H9 (cell line): ENCODE measurements around the gene ORAI2. TPM values are rescaled to one million over a fixed set of nuclear protein-coding genes. Genes with fewer than 3 reads are reported as not detected.
"Not testable (repeated sequence)": the region's sequence is repeated elsewhere in the genome, so short reads cannot be mapped to it uniquely, and the experiment has no call there.

Source experiments
- DNase-seq: peaks from one replicate; pipeline ENCODE4 v3.0.0-alpha.2; 2017
- H2AFZ ChIP-seq: one replicate; pipeline ENCODE4 v1.6.1; 2013; ENCODE audit warnings: mild to moderate bottlenecking, low read length, control low read depth, moderate library complexity
- H2AK5ac ChIP-seq: 2 replicates; pipeline ENCODE4 v1.6.1; 2013; ENCODE audit warnings: low read length, control low read depth, mixed read lengths; ENCODE audit not compliant: insufficient read length
- H2BK120ac ChIP-seq: one replicate; pipeline ENCODE4 v1.6.1; 2013; ENCODE audit warnings: low read depth, mild to moderate bottlenecking, low read length, control low read depth, inconsistent platforms; ENCODE audit not compliant: poor library complexity, severe bottlenecking
- H2BK12ac ChIP-seq: 2 replicates; pipeline ENCODE4 v1.6.1; 2013; ENCODE audit warnings: low read length, control low read depth, mixed read lengths, low read depth; ENCODE audit not compliant: insufficient read length
- H2BK15ac ChIP-seq: 2 replicates; pipeline ENCODE4 v1.6.1; 2013; ENCODE audit warnings: low read depth, low read length, control low read depth
- H2BK20ac ChIP-seq: one replicate; pipeline ENCODE4 v1.6.1; 2013; ENCODE audit warnings: low read depth, mild to moderate bottlenecking, low read length, control low read depth, inconsistent platforms; ENCODE audit not compliant: poor library complexity, severe bottlenecking
- H2BK5ac ChIP-seq: 2 replicates; pipeline ENCODE4 v1.6.1; 2013; ENCODE audit warnings: low read length, control low read depth, mixed read lengths; ENCODE audit not compliant: insufficient read length
- H3K14ac ChIP-seq: 2 replicates; pipeline ENCODE4 v1.6.1; 2013; ENCODE audit warnings: low read length, control low read depth; ENCODE audit not compliant: insufficient read depth
- H3K18ac ChIP-seq: 2 replicates; pipeline ENCODE4 v1.6.1; 2013; ENCODE audit warnings: low read depth, mild to moderate bottlenecking, mixed read lengths, low read length, control low read depth; ENCODE audit not compliant: insufficient read length
- H3K23ac ChIP-seq: 2 replicates; pipeline ENCODE4 v1.6.1; 2013; ENCODE audit warnings: low read length, control low read depth, mixed read lengths, low read depth; ENCODE audit not compliant: insufficient read length
- H3K23me2 ChIP-seq: 2 replicates; pipeline ENCODE4 v1.6.1; 2013; ENCODE audit warnings: low read depth, mild to moderate bottlenecking, mixed read lengths, low read length, control low read depth; ENCODE audit not compliant: insufficient read length, poor library complexity, severe bottlenecking
- H3K27ac ChIP-seq: 2 replicates; pipeline ENCODE4 v1.5.1; 2013; ENCODE audit warnings: low read length, control low read depth, mixed read lengths, low read depth; ENCODE audit not compliant: insufficient read length
- H3K27me3 ChIP-seq: 2 replicates; pipeline ENCODE4 v1.6.1; 2013; ENCODE audit warnings: low read length, control low read depth, inconsistent platforms; ENCODE audit not compliant: insufficient read depth
- H3K4ac ChIP-seq: 2 replicates; pipeline ENCODE4 v1.6.1; 2013; ENCODE audit warnings: low read depth, mild to moderate bottlenecking, control low read depth, inconsistent platforms, low read length, moderate library complexity
- H3K4me1 ChIP-seq: 2 replicates; pipeline ENCODE4 v1.6.1; 2013; ENCODE audit warnings: low read length, control low read depth, inconsistent platforms; ENCODE audit not compliant: insufficient read depth
- H3K4me2 ChIP-seq: 2 replicates; pipeline ENCODE4 v1.6.1; 2013; ENCODE audit warnings: low read length, control low read depth, mixed read lengths; ENCODE audit not compliant: insufficient read length, insufficient read depth
- H3K56ac ChIP-seq: 2 replicates; pipeline ENCODE4 v1.6.1; 2013; ENCODE audit warnings: low read depth, mild to moderate bottlenecking, mixed read lengths, low read length, control low read depth; ENCODE audit not compliant: insufficient read length
- H3K79me1 ChIP-seq: 2 replicates; pipeline ENCODE4 v1.6.1; 2013; ENCODE audit warnings: low read depth, mild to moderate bottlenecking, moderate library complexity, low read length, control low read depth, inconsistent platforms; ENCODE audit not compliant: insufficient read depth, poor library complexity, severe bottlenecking
- H3K79me2 ChIP-seq: 2 replicates; pipeline ENCODE4 v1.6.1; 2013; ENCODE audit warnings: low read length, control low read depth, inconsistent platforms; ENCODE audit not compliant: insufficient read depth
- H3K9ac ChIP-seq: 2 replicates; pipeline ENCODE4 v1.6.1; 2013; ENCODE audit warnings: low read length, control low read depth, mixed read lengths; ENCODE audit not compliant: insufficient read length; ENCODE audit errors: extremely low read depth
- H3K9me3 ChIP-seq: one replicate; pipeline ENCODE4 v1.6.1; 2013; ENCODE audit warnings: low read depth, low read length, inconsistent platforms; ENCODE audit not compliant: control insufficient read depth
- H3T11ph ChIP-seq: one replicate; pipeline ENCODE4 v1.6.1; 2013; ENCODE audit warnings: mild to moderate bottlenecking, low read length, control low read depth, inconsistent platforms
- H4K20me1 ChIP-seq: one replicate; pipeline ENCODE4 v1.6.1; 2013; ENCODE audit not compliant: control insufficient read depth, insufficient read length, insufficient read depth
- H4K5ac ChIP-seq: 2 replicates; pipeline ENCODE4 v1.6.1; 2013; ENCODE audit warnings: low read depth, mild to moderate bottlenecking, mixed read lengths, low read length, control low read depth; ENCODE audit not compliant: insufficient read length
- H4K8ac ChIP-seq: replicated peaks from 2 replicates; pipeline ENCODE4 v1.6.1; 2013; ENCODE audit warnings: low read length, control low read depth, mixed read lengths, low read depth; ENCODE audit not compliant: insufficient read length
- H4K91ac ChIP-seq: 2 replicates; pipeline ENCODE4 v1.6.1; 2013; ENCODE audit warnings: low read depth, mild to moderate bottlenecking, moderate library complexity, mixed read lengths, low read length, control low read depth; ENCODE audit not compliant: insufficient read length
- H3K27ac Mint-ChIP-seq, 3 experiments: 2 replicates in 2 of 3; 3 replicates in 1 of 3; pipeline ENCODE4 v1.8.0; 2020 to 2021; ENCODE audit warnings: mixed read lengths in 3 of 3, mild to moderate bottlenecking in 1 of 3, moderate library complexity in 1 of 3
- H3K27me3 Mint-ChIP-seq: 2 replicates; pipeline ENCODE4 v1.8.0; 2021; ENCODE audit warnings: low read depth, mild to moderate bottlenecking, moderate library complexity, mixed read lengths
- H3K36me3 Mint-ChIP-seq, 3 experiments: 2 replicates in 2 of 3; 3 replicates in 1 of 3; pipeline ENCODE4 v1.8.0; 2020 to 2021; ENCODE audit warnings: low read depth in 3 of 3, mixed read lengths in 3 of 3; ENCODE audit not compliant: insufficient read depth in 1 of 3
- H3K4me1 Mint-ChIP-seq, 2 experiments: 2 replicates each; pipeline ENCODE4 v1.8.0; 2020; ENCODE audit warnings: mixed read lengths in 2 of 2
- H3K4me3 Mint-ChIP-seq, 2 experiments: 2 replicates in 1 of 2; 3 replicates in 1 of 2; pipeline ENCODE4 v1.8.0; 2020 to 2021; ENCODE audit warnings: mild to moderate bottlenecking in 2 of 2, mixed read lengths in 2 of 2, moderate library complexity in 1 of 2
- H3K9me3 Mint-ChIP-seq, 2 experiments: 2 replicates in 1 of 2; 3 replicates in 1 of 2; pipeline ENCODE4 v1.8.0; 2020; ENCODE audit warnings: mild to moderate bottlenecking in 2 of 2, mixed read lengths in 2 of 2, moderate library complexity in 1 of 2
- WGBS: extraction: QIAGEN DNeasy Blood & Tissue Kit; methylation state at CpG from one replicate; pipeline ENCODE4 v1.1.7; 2013; ENCODE audit warnings: missing lambda C conversion rate, low lambda C conversion rate, mixed read lengths; ENCODE audit not compliant: insufficient read length; ENCODE audit errors: extremely low coverage; 5-methylcytosine and 5-hydroxymethylcytosine counted together
- total RNA-seq: library from RNA; stranded (reverse); gene quantifications from 2 replicates; pipeline ENCODE4 v1.2.1, GENCODE V29; 2021

ORAI2 gene
- total RNA-seq, 1 experiment from 2014 or later = 26.6 TPM

DNA sequence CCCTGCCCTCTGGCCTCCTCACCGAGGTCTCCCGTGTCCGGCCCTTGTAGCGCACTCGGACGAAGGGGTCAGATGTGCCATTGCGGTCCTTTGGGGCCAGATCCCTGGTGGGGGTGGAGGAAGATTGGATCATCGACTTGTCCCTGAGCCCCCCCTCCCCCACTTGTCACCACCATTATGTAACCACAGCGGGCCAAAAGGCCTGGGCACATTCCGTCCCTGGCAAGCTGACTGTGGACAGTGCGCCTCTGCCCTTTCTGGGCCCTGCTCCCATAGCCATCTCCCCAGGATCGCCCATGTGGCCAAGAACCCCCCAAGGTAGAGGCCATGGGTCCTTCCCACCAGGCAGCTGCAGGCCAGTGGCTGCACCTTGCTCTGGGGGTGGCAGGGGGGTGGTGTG lies 69.8 kb downstream of the ORAI2 start:
- no CpG with 5 or more reads among the region's 12 CpGs for WGBS
- H3K9ac ChIP-seq, H3K4me3 Mint-ChIP-seq, H2BK15ac ChIP-seq, H3K23me2 ChIP-seq, H4K5ac ChIP-seq, H2BK12ac ChIP-seq, H2BK5ac ChIP-seq, H4K91ac ChIP-seq, H3K36me3 Mint-ChIP-seq, H3K27ac ChIP-seq, H4K20me1 ChIP-seq, H2BK120ac ChIP-seq, H3K4ac ChIP-seq, H2AK5ac ChIP-seq, H4K8ac ChIP-seq, H3K27me3 ChIP-seq, H3K4me2 ChIP-seq, H3K4me1 ChIP-seq, H3K56ac ChIP-seq, DNase-seq, H3K18ac ChIP-seq, H2BK20ac ChIP-seq, H3K9me3 ChIP-seq, H3K27ac Mint-ChIP-seq, H3K9me3 Mint-ChIP-seq, H3K4me1 Mint-ChIP-seq, H3K23ac ChIP-seq, H3K27me3 Mint-ChIP-seq, H3T11ph ChIP-seq, H2AFZ ChIP-seq, H3K14ac ChIP-seq, H3K79me2 ChIP-seq, H3K79me1 ChIP-seq: not testable (repeated sequence)

DNA sequence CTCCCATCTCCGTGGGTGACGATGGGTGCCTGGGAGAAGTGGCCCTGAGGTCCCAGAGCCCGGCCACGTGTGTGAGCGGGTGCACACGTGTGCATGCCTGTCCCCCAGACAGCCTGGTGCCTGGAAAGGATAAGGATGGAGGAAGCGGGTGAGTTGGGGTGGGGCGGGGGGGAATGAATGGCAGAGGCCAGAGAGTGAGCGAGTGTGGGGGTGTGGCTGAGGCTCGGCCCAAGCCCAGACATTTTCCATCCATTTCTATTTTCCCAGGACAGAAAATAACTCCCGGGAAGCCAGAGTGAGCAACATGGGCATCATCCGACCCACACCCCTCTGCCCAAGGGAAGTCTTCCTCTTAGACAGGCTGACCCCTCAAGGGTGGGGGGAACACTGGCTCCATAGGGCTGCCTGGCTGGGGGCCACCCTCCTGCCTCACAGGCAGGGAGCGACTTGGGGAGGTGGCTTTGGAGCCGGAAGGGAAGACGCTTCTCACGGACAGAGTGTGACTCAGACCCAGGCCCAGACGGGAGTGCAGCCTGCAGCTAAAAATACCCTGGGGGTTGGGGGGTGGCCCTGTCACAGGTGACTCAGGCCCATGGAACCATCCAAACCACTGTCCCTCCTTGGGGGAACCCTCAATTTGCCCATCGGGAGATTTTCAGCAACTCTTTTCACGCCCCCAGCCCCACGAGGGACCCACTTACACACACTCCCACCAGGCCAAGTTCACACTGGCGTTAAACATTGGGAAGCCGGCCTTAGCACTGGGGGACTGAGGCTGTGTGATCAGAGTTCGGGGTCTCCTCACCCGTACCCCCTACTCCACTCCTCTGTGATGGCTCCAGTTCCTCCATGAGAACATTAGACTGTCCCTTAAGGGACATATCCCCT lies 72.2 kb downstream of the ORAI2 start:
- not testable (repeated sequence) for H2BK5ac ChIP-seq, H3K79me2 ChIP-seq, H3K4ac ChIP-seq, H3K9me3 ChIP-seq, H3K9ac ChIP-seq, H3K27ac ChIP-seq, H2BK15ac ChIP-seq, H4K91ac ChIP-seq, H4K20me1 ChIP-seq, H3K79me1 ChIP-seq, H3K36me3 Mint-ChIP-seq, H3K27me3 ChIP-seq, H4K8ac ChIP-seq, H3T11ph ChIP-seq, H3K56ac ChIP-seq, H2BK12ac ChIP-seq, H3K23me2 ChIP-seq, H3K18ac ChIP-seq, H3K4me1 Mint-ChIP-seq, H3K4me2 ChIP-seq, DNase-seq, H3K27ac Mint-ChIP-seq, H3K9me3 Mint-ChIP-seq, H4K5ac ChIP-seq, H2AFZ ChIP-seq, H2BK20ac ChIP-seq, H2AK5ac ChIP-seq, H3K14ac ChIP-seq, H3K4me1 ChIP-seq, H3K4me3 Mint-ChIP-seq, H3K27me3 Mint-ChIP-seq, H3K23ac ChIP-seq, H2BK120ac ChIP-seq
- no CpG with 5 or more reads among the region's 24 CpGs for WGBS
